Central memory CD8-positive, alpha-beta T cell (primary cell): ENCODE results near the gene SDC3.

Experiments used
- ATAC-seq: fragments of 150-1000 bp; cut with Tn5 transposase; replicated peaks from 2 replicates; pipeline ENCODE4 v1.10.0; 2022; ENCODE audit warnings: mild to moderate bottlenecking, moderate FRiP score, moderate number of reproducible peaks; ENCODE audit not compliant: poor library complexity, severe bottlenecking; ENCODE audit errors: extremely low read depth
- DNase-seq, 2 donors: peaks; one replicate each; pipeline ENCODE4 v3.0.0; 2021; ENCODE audit warnings: low spot score in 2 of 2
- H3K27ac Mint-ChIP-seq: one replicate; pipeline ENCODE4 v1.8.0; 2022; ENCODE audit warnings: low read depth, mild to moderate bottlenecking, moderate library complexity, mixed read lengths
- H3K27me3 Mint-ChIP-seq: one replicate; pipeline ENCODE4 v1.8.0; 2022; ENCODE audit warnings: mixed read lengths
- H3K36me3 Mint-ChIP-seq: one replicate; pipeline ENCODE4 v1.8.0; 2022; ENCODE audit warnings: mild to moderate bottlenecking, moderate library complexity, mixed read lengths; ENCODE audit not compliant: insufficient read depth
- H3K4me1 Mint-ChIP-seq: one replicate; pipeline ENCODE4 v1.8.0; 2022; ENCODE audit warnings: mixed read lengths
- H3K4me3 Mint-ChIP-seq: one replicate; pipeline ENCODE4 v1.8.0; 2022; ENCODE audit warnings: mild to moderate bottlenecking, moderate library complexity, mixed read lengths
- H3K9me3 Mint-ChIP-seq: one replicate; pipeline ENCODE4 v1.8.0; 2022; ENCODE audit warnings: mixed read lengths

Gene SDC3

DNA sequence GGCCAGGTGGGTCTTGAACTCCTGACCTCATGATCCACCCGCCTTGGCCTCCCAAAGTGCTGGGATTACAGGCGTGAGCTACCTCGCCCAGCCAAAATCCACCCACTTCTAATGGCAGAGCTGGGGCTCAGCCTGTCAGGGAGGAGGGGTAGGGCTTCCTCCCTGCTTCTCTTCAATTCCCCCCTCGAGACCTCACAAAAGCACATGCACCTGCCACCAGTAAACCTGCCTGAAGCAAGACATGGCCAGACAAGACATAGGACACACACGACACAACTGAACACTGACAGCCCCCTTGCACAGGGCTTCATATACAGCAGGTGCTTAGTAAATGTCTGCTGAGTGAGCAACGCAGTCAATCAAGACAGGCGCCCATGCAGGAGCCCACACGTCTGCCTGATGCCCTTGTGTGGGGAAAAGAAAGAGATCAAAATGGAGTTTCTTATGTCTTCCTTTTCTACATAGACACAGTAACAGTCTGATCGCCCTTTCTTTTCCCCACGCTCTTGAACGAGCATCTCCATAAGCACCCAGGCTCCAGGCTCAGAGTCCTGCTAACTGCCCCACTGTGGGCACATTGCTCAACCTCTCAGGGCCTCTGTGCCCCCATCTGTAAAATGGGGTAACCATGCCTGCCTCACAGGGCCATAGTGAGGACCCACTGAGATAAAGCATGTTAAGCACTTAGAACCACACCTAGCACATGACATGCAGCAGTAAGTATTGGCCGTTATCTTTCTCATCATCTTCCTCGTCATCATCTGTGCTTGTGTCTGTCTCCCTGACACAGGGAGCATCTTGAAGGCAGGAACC, 8.8 kb downstream of the SDC3 start:
- ATAC-seq (no peak), DNase-seq (no peak)
- Mint-ChIP-seq H3K4me1 (no peaks in the 10 kb centered on the region), H3K27ac (no peak overlapping the region), H3K27me3 (peaks cover 18% of the 10 kb centered on the region), H3K36me3 (no peaks in the 10 kb centered on the region), H3K9me3 (no peaks in the 10 kb centered on the region), H3K4me3 (no peak overlapping the region)

DNA sequence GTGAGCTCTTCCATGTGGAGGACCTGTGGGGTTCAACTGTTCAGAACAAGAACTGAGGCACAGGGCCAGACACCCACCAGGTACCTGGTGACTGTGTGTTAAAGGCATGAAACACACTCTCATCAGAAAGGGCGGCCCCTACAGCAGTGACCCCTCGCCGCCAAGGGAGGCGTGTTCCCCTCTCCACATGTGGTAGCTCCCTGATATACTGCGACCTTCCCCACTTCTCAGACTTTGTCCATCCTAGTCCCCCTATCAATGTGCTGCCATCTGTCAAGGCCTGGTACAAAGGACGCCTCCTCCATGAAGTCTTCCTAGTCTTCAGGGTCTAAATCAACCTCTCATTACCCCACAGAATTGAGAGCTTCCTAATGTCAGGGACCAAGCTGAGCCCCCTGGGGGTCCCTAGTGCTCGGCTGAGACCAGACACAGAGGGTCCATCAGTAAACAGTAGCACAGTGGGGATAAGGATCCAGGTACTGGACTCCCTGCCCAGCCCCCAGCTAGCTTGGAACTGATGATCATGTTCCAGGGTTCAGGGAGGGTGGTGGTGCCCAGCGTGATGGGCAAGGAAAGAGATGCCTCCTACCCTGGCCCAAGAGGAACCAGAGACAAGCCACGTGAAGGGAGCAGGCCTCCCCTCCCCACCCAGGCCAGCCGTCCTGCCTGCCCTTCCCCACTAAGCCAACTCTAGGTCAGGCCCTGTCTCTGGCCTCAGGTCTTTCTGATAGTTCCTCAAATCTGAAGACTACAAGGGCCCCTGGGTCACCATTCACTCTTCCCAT, 10.3 kb downstream of the SDC3 start:
- Mint-ChIP-seq H3K9me3 (no peaks in the 10 kb centered on the region), H3K4me3 (no peak overlapping the region), H3K27ac (no peak overlapping the region), H3K36me3 (peaks cover 2% of the 10 kb centered on the region), H3K27me3 (peaks cover 18% of the 10 kb centered on the region), H3K4me1 (no peaks in the 10 kb centered on the region)
- no peak for DNase-seq
- no peak for ATAC-seq

DNA sequence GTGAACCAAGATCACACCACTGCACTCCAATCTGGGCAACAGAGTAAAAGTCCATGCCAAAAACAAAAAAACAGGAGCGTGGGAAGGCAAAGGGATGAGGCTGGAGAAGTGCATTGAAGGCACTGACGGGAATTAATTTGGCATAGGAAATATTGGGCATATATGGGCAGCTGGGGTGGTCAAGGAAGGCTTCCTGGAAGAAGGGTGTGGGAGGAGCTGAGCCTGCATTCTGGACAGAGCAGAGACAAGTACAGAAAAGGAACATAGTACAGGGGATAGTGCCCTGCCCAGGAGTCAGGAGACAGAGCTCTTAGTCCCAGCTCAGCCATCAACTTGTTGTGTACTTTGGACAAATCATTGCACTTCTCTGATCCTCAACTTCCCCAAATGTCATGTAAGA, 11.7 kb downstream of the SDC3 start:
- H3K36me3 Mint-ChIP-seq: peaks cover 2% of the 10 kb centered on the region
- DNase-seq (no peak), ATAC-seq (no peak)
- H3K4me1 Mint-ChIP-seq: no peaks in the 10 kb centered on the region
- peaks cover 18% of the 10 kb centered on the region for H3K27me3 Mint-ChIP-seq
- no peak overlapping the region for H3K4me3 Mint-ChIP-seq
- no peak overlapping the region for H3K27ac Mint-ChIP-seq
- no peaks in the 10 kb centered on the region for H3K9me3 Mint-ChIP-seq

DNA sequence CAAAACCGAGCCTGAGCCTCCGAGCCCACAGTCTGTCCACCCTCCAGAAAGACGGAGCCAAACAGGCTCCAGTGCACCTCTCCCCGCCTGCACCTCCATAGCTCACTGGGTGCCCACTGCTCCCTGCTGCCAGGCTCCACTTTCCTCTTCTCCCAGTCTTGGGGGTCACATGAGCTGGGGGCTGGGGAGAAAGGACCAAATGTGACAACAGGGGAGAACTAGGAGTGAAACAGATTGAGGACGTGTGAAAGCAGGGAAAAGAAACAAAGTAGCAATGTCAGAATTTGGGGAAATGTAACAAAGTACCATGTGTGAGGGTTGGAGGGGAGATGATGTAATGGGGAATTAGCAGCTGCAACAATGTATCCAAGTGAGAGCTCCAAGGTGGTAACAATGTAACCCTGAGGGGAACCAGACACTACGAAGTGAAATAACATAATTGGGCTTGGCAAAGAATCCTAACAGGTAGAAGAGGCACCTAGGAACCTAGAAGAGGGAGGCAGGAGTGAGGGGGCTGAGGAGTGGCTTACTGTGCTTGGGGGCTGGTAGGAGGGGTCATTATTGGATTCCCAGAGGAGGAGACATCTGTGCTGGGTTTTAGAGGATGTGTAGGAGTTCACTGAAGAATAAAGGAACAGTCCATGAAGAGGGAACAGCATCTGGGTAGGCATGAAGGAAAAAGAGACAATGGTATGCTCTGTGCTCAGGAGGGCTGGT, 12.5 kb downstream of the SDC3 start:
- no peak for DNase-seq
- peaks cover 2% of the 10 kb centered on the region for H3K36me3 Mint-ChIP-seq

DNA sequence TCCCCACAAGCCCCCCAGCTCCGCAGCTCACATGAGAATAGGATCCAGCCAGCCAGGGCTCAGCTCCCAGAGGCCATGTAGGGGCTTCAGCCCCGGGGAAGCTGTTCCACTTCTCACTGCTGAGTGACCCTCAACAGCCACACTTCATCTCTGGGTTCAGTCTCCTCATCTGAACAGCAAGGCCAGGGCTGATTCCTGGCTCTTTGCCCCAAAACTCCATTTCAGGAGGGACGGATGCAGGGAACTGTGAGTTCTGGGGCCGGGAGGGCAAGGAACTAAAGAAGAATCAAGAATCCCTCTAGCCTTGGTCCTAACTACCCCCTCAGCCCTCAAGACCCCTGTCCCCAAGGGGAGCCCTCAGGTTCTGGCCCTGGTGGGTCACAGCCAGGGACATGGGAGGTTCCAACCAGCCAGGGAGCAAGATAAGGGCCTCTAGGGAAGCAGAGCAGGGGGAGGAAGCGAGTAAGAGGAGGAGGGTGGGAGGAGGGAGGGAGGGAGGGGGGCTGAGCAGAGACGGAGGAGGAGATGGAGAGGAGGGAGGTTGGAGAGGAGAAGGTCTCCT, 13.1 kb downstream of the SDC3 start:
- Mint-ChIP-seq H3K4me1 (no peaks in the 10 kb centered on the region), H3K9me3 (no peaks in the 10 kb centered on the region), H3K27ac (no peak overlapping the region), H3K36me3 (peaks cover 2% of the 10 kb centered on the region), H3K4me3 (no peak overlapping the region), H3K27me3 (peaks cover 18% of the 10 kb centered on the region)
- ATAC-seq (no peak), DNase-seq (no peak)

More for the DNA sequence above, 12.5 kb downstream of the SDC3 start:
- no peaks in the 10 kb centered on the region for H3K4me1 Mint-ChIP-seq
- H3K27me3 Mint-ChIP-seq: peaks cover 18% of the 10 kb centered on the region
- H3K9me3 Mint-ChIP-seq: no peaks in the 10 kb centered on the region
- no peak overlapping the region for H3K4me3 Mint-ChIP-seq
- H3K27ac Mint-ChIP-seq: no peak overlapping the region
- no peak for ATAC-seq

DNA sequence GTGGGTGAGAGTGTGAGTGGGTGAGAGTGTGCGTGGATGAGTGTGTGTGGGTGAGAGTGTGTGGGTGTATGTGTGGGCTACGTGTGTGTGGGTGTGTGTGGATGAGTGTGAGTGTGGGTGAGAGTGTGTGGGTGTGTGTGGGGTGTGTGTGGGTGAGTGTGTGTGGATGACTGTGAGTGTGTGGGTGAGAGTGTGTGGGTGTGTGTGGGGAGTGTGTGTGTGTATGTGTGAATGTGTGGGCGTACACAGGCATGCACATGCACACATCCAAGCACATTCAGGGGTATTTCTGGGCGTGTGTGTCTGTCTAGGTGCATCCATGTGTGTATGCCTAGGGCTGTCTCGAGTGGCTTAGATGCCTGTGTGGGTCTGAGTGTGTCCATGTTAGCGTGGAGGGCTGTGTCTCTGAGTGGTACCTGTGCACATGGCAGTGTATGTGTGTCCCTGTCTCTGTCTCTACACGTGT, 14.0 kb downstream of the SDC3 start:
- ATAC-seq (no peak), DNase-seq (no peak)
- Mint-ChIP-seq H3K4me3 (no peak overlapping the region), H3K36me3 (peaks cover 2% of the 10 kb centered on the region), H3K27me3 (peaks cover 18% of the 10 kb centered on the region), H3K27ac (no peak overlapping the region), H3K4me1 (no peaks in the 10 kb centered on the region), H3K9me3 (no peaks in the 10 kb centered on the region)

DNA sequence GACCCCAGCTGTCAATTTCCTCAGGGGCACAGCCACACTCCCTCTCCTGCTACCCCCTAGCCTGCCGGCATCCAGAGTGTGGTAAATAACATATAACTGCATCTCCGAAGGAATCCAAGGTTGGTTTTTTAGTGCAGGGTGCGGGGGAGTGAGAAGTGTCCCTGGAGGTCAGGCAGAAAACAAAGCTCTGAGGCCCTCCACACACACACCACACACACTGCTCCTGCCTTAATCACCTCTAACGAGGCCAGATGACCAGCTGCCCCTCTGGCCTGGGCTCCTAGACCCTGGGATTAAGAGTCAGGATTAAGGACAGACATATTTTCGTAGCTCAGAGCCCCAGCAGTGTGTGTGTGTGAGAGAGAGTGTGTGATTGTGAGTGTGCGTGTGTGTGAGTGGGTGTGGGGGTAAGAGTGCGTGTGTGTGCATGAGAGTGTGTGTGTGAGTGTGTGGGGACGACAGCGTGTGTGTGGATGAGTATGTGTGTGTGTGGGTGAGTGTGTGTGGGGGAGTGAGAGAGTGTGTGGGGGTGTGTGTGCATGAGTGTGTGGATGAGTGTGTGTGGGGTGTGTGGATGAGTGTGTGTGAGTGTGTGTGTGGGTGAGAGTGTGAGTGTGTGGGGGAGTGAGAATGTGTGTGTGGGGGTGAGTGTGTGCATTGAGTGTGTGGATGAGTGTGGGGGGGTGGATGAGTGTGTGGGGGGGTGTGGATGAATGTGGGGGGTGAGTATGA, 14.6 kb downstream of the SDC3 start:
- peaks cover 18% of the 10 kb centered on the region for H3K27me3 Mint-ChIP-seq
- DNase-seq (no peak), ATAC-seq (no peak)
- H3K27ac Mint-ChIP-seq: no peak overlapping the region
- H3K4me1 Mint-ChIP-seq: no peaks in the 10 kb centered on the region
- H3K36me3 Mint-ChIP-seq: peaks cover 2% of the 10 kb centered on the region
- H3K4me3 Mint-ChIP-seq: no peak overlapping the region
- H3K9me3 Mint-ChIP-seq: no peaks in the 10 kb centered on the region

DNA sequence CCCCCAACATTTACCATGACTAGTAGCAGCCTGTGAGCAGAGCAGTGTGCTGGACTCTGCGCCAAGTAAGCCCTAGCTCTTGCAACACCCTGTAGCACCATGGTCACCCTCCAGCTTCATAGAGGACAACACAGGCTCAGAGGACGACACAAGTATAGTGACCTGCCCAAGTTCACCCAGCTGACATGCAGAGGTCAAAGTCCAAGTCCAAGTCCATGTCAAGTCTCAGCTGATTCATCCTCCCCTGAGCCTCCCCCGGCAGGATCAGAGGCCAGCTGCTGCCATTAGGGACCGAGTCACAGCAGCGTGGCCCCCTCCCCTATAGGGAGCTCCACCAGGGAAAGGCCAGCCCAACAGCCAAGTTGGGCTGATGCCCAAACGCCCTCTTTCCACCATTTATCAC, 15.9 kb downstream of the SDC3 start:
- peaks cover 18% of the 10 kb centered on the region for H3K27me3 Mint-ChIP-seq
- H3K27ac Mint-ChIP-seq: no peak overlapping the region
- no peak for ATAC-seq
- H3K4me1 Mint-ChIP-seq: no peaks in the 10 kb centered on the region
- peaks cover 4% of the 10 kb centered on the region for H3K36me3 Mint-ChIP-seq
- no peak overlapping the region for H3K4me3 Mint-ChIP-seq
- H3K9me3 Mint-ChIP-seq: no peaks in the 10 kb centered on the region
- DNase-seq: no peak

DNA sequence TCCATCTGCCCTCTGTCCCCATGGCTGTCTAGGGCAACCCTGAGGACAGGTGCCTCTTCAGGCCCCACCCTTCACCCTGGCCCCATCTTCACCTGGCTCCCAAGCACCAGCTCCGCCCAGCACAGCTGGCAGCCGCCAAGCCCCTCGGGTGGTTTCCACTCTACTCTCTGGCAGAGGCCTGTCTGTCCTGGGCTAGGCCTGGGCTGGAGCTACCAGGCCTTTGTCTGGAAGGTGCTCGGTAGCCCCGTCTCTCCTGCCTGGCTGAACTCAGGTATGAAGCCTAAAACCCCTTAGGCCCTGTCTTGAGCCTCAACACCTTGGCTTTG, 17.4 kb downstream of the SDC3 start:
- H3K27ac Mint-ChIP-seq: no peak overlapping the region
- H3K4me1 Mint-ChIP-seq: no peaks in the 10 kb centered on the region
- no peak for DNase-seq
- no peak for ATAC-seq
- H3K36me3 Mint-ChIP-seq: peaks cover 4% of the 10 kb centered on the region
- no peak overlapping the region for H3K4me3 Mint-ChIP-seq
- peaks cover 19% of the 10 kb centered on the region for H3K27me3 Mint-ChIP-seq
- no peaks in the 10 kb centered on the region for H3K9me3 Mint-ChIP-seq

DNA sequence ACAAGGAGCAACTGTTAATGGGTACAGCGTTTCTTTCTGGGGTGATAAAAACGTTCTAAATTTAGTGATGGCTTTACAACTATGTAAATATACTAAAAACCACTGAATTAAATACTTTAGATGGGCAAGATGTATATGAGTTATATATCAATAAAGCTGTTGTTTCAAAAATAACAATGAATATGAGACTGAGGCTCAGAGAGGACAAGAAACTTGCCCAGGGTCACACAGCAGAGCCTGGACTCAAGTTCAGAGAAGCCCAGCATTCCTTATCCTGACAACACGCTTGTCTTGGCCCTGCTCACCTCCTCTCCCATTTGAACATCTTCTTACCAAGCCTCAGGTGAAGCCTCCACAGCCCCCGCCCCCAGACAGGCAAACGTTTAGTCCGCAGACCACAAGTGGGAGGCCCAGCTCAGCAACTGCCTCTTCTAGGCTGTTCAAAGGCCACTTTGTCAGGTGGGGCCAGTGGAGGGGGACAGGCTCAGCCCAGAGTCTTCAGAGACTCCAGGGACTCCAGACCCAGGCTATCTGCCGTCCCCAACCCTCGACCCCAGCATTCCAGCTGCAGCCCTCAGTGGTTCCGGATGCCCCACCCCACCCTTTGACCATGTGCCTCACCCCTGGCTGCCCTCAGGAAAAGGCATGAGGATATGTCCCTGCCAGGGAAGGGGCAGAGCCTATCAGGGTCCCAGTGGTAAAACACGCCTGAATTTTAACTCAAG, 17.9 kb downstream of the SDC3 start:
- Mint-ChIP-seq H3K9me3 (no peaks in the 10 kb centered on the region), H3K4me3 (no peak overlapping the region), H3K36me3 (peaks cover 4% of the 10 kb centered on the region), H3K4me1 (no peaks in the 10 kb centered on the region), H3K27me3 (peaks cover 13% of the 10 kb centered on the region), H3K27ac (no peak overlapping the region)
- ATAC-seq (no peak), DNase-seq (no peak)

DNA sequence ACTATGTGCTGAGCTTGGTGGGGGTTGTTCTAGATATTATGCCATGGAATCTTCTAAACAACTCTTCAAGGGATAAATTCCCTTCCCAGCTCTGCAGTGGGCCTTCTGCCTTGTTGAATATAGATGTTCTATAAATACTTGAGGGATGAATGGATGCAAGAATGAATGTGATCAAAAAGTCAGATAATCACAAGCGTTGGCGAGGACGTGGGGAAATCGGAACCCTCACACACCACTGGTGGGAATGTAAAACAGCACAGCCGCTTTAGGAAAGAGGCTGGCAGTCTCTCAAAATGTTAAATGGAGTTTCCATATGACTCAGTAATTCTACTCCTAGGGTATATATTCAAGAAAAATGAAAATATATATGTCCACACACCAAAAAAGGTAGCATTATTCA, 19.0 kb downstream of the SDC3 start:
- Mint-ChIP-seq H3K9me3 (no peaks in the 10 kb centered on the region), H3K36me3 (peaks cover 4% of the 10 kb centered on the region), H3K27me3 (peaks cover 7% of the 10 kb centered on the region), H3K4me1 (no peaks in the 10 kb centered on the region), H3K27ac (no peak overlapping the region), H3K4me3 (no peak overlapping the region)
- DNase-seq: no peak
- no peak for ATAC-seq
